Activated naive CD8-positive, alpha-beta T cell treated with anti-CD3 and anti-CD28 coated beads, Interleukin-2, amount 50 U/mL, for 24 hours (primary cell): ENCODE results near the gene CUTC.

ENCODE experiments used
- ATAC-seq: fragments of 150-1000 bp; cut with Tn5 transposase; one replicate; pipeline ENCODE4 v1.10.0; 2021
- DNase-seq: peaks from one replicate; pipeline ENCODE4 v3.0.0; 2021
- H3K27ac Mint-ChIP-seq: one replicate; pipeline ENCODE4 v1.8.0; 2021; ENCODE audit warnings: mild to moderate bottlenecking, mixed read lengths
- H3K27me3 Mint-ChIP-seq: one replicate; pipeline ENCODE4 v1.8.0; 2021; ENCODE audit warnings: mixed read lengths
- H3K36me3 Mint-ChIP-seq: one replicate; pipeline ENCODE4 v1.8.0; 2021; ENCODE audit warnings: low read depth, mixed read lengths
- H3K4me1 Mint-ChIP-seq: one replicate; pipeline ENCODE4 v1.8.0; 2021; ENCODE audit warnings: mixed read lengths
- H3K4me3 Mint-ChIP-seq: one replicate; pipeline ENCODE4 v1.8.0; 2021; ENCODE audit warnings: mild to moderate bottlenecking, moderate library complexity, mixed read lengths
- H3K9me3 Mint-ChIP-seq: one replicate; pipeline ENCODE4 v1.8.0; 2021; ENCODE audit warnings: mixed read lengths

The CUTC gene

GRCh38 chr10:99758211-99758891 lies 26.3 kb downstream of the CUTC start:
- ATAC-seq (no peak), DNase-seq (no peak)
- H3K27me3 Mint-ChIP-seq, result no peaks in the 10 kb centered on the region
- H3K4me1 Mint-ChIP-seq, result no peaks in the 10 kb centered on the region
- H3K9me3 Mint-ChIP-seq, result peaks cover 7% of the 10 kb centered on the region
- H3K4me3 Mint-ChIP-seq, result no peak overlapping the region
- peaks cover 75% of the 10 kb centered on the region for H3K36me3 Mint-ChIP-seq
- no peak overlapping the region for H3K27ac Mint-ChIP-seq

GRCh38 chr10:99760321-99760720 lies 28.3 kb downstream of the CUTC start:
- H3K27me3 Mint-ChIP-seq, result no peaks in the 10 kb centered on the region
- H3K4me3 Mint-ChIP-seq, result no peak overlapping the region
- peaks cover 7% of the 10 kb centered on the region for H3K9me3 Mint-ChIP-seq
- H3K36me3 Mint-ChIP-seq, result peaks cover 72% of the 10 kb centered on the region
- no peak for DNase-seq
- ATAC-seq, result no peak
- H3K27ac Mint-ChIP-seq, result no peak overlapping the region
- H3K4me1 Mint-ChIP-seq, result no peaks in the 10 kb centered on the region

GRCh38 chr10:99761365-99761764 lies 29.3 kb downstream of the CUTC start:
- Mint-ChIP-seq H3K9me3 (peaks cover 7% of the 10 kb centered on the region), H3K4me1 (peaks cover 3% of the 10 kb centered on the region), H3K36me3 (peaks cover 64% of the 10 kb centered on the region), H3K27me3 (no peaks in the 10 kb centered on the region), H3K4me3 (no peak overlapping the region), H3K27ac (no peak overlapping the region)
- ATAC-seq (no peak), DNase-seq (no peak)

GRCh38 chr10:99765672-99766301 lies 33.8 kb downstream of the CUTC start:
- peaks cover 3% of the 10 kb centered on the region for H3K4me1 Mint-ChIP-seq
- H3K9me3 Mint-ChIP-seq, result peaks cover 7% of the 10 kb centered on the region
- no peak for DNase-seq
- H3K4me3 Mint-ChIP-seq, result no peak overlapping the region
- no peak overlapping the region for H3K27ac Mint-ChIP-seq
- H3K36me3 Mint-ChIP-seq, result peaks cover 31% of the 10 kb centered on the region
- no peaks in the 10 kb centered on the region for H3K27me3 Mint-ChIP-seq
- no peak for ATAC-seq

GRCh38 chr10:99766302-99766681 lies 34.3 kb downstream of the CUTC start:
- peak; percentile 4 for DNase-seq
- H3K9me3 Mint-ChIP-seq, result peaks cover 5% of the 10 kb centered on the region
- H3K36me3 Mint-ChIP-seq, result peaks cover 27% of the 10 kb centered on the region
- H3K4me3 Mint-ChIP-seq, result no peak overlapping the region
- peaks cover 3% of the 10 kb centered on the region for H3K4me1 Mint-ChIP-seq
- no peak overlapping the region for H3K27ac Mint-ChIP-seq
- no peak for ATAC-seq
- H3K27me3 Mint-ChIP-seq, result no peaks in the 10 kb centered on the region

- no peak for ATAC-seq
- Mint-ChIP-seq H3K36me3 (peaks cover 16% of the 10 kb centered on the region), H3K27me3 (no peaks in the 10 kb centered on the region)
These were observed 35.9 kb downstream of the CUTC start for GRCh38 chr10:99767901-99768300.

GRCh38 chr10:99768556-99768955 lies 36.5 kb downstream of the CUTC start:
- H3K36me3 Mint-ChIP-seq, result peaks cover 12% of the 10 kb centered on the region
- peaks cover 3% of the 10 kb centered on the region for H3K4me1 Mint-ChIP-seq
- no peak for ATAC-seq
- H3K27me3 Mint-ChIP-seq, result no peaks in the 10 kb centered on the region
- no peak for DNase-seq
- H3K27ac Mint-ChIP-seq, result no peak overlapping the region
- H3K4me3 Mint-ChIP-seq, result no peak overlapping the region
- H3K9me3 Mint-ChIP-seq, result no peaks in the 10 kb centered on the region

More at GRCh38 chr10:99767901-99768300, 35.9 kb downstream of the CUTC start:
- no peak overlapping the region for H3K4me3 Mint-ChIP-seq
- H3K4me1 Mint-ChIP-seq, result peaks cover 3% of the 10 kb centered on the region
- DNase-seq, result no peak
- no peaks in the 10 kb centered on the region for H3K9me3 Mint-ChIP-seq
- H3K27ac Mint-ChIP-seq, result no peak overlapping the region

GRCh38 chr10:99769706-99770105 lies 37.7 kb downstream of the CUTC start:
- no peaks in the 10 kb centered on the region for H3K9me3 Mint-ChIP-seq
- no peak for ATAC-seq
- H3K4me3 Mint-ChIP-seq, result no peak overlapping the region
- H3K27me3 Mint-ChIP-seq, result no peaks in the 10 kb centered on the region
- DNase-seq, result no peak
- no peak overlapping the region for H3K27ac Mint-ChIP-seq
- H3K4me1 Mint-ChIP-seq, result peaks cover 3% of the 10 kb centered on the region
- H3K36me3 Mint-ChIP-seq, result peaks cover 4% of the 10 kb centered on the region

GRCh38 chr10:99770408-99771045 lies 38.5 kb downstream of the CUTC start:
- peaks cover 3% of the 10 kb centered on the region for H3K36me3 Mint-ChIP-seq
- ATAC-seq, result no peak
- no peak for DNase-seq
- H3K4me3 Mint-ChIP-seq, result no peak overlapping the region
- no peak overlapping the region for H3K27ac Mint-ChIP-seq
- H3K27me3 Mint-ChIP-seq, result no peaks in the 10 kb centered on the region
- no peaks in the 10 kb centered on the region for H3K9me3 Mint-ChIP-seq
- peaks cover 3% of the 10 kb centered on the region for H3K4me1 Mint-ChIP-seq

GRCh38 chr10:99775850-99776249 lies 43.8 kb downstream of the CUTC start:
- no peak for ATAC-seq
- no peak overlapping the region for H3K27ac Mint-ChIP-seq

GRCh38 chr10:99777918-99778714 lies 46.1 kb downstream of the CUTC start:
- no peaks in the 10 kb centered on the region for H3K9me3 Mint-ChIP-seq
- H3K27me3 Mint-ChIP-seq, result no peaks in the 10 kb centered on the region
- no peak overlapping the region for H3K27ac Mint-ChIP-seq
- H3K36me3 Mint-ChIP-seq, result no peaks in the 10 kb centered on the region
- ATAC-seq, result no peak
- H3K4me1 Mint-ChIP-seq, result peaks cover 8% of the 10 kb centered on the region
- no peak for DNase-seq
- no peak overlapping the region for H3K4me3 Mint-ChIP-seq

More at GRCh38 chr10:99775850-99776249, 43.8 kb downstream of the CUTC start:
- H3K9me3 Mint-ChIP-seq, result no peaks in the 10 kb centered on the region
- no peak overlapping the region for H3K4me3 Mint-ChIP-seq
- H3K36me3 Mint-ChIP-seq, result no peaks in the 10 kb centered on the region
- H3K4me1 Mint-ChIP-seq, result peaks cover 8% of the 10 kb centered on the region
- DNase-seq, result no peak
- no peaks in the 10 kb centered on the region for H3K27me3 Mint-ChIP-seq

- ATAC-seq, result no peak
- H3K4me1 Mint-ChIP-seq, result peaks cover 8% of the 10 kb centered on the region
- no peak overlapping the region for H3K4me3 Mint-ChIP-seq
- DNase-seq, result no peak
- no peak overlapping the region for H3K27ac Mint-ChIP-seq
- H3K27me3 Mint-ChIP-seq, result no peaks in the 10 kb centered on the region
- no peaks in the 10 kb centered on the region for H3K36me3 Mint-ChIP-seq
- H3K9me3 Mint-ChIP-seq, result no peaks in the 10 kb centered on the region
These were observed 47.3 kb downstream of the CUTC start for GRCh38 chr10:99779335-99779734.

GRCh38 chr10:99781734-99782429 lies 49.8 kb downstream of the CUTC start:
- no peaks in the 10 kb centered on the region for H3K27me3 Mint-ChIP-seq
- H3K9me3 Mint-ChIP-seq, result no peaks in the 10 kb centered on the region
- DNase-seq (no peak), ATAC-seq (no peak)
- no peak overlapping the region for H3K4me3 Mint-ChIP-seq
- no peak overlapping the region for H3K27ac Mint-ChIP-seq
- H3K4me1 Mint-ChIP-seq, result peaks cover 7% of the 10 kb centered on the region
- peaks cover 3% of the 10 kb centered on the region for H3K36me3 Mint-ChIP-seq
